Peyer's patch (tissue), 4 donors: Measurements from ENCODE around the gene SERBP1.

Source experiments
- CTCF ChIP-seq, 6 experiments: fragments of 450-650 bp in 4 of 6; fragments of 200-600 bp in 2 of 6; sonication (generic) in 1 of 6; IDR thresholded peaks; one replicate each; pipeline ENCODE4 v1.5.1; 2017 to 2019; ENCODE audit warnings: antibody characterized with exemption in 6 of 6, mild to moderate bottlenecking in 3 of 6, moderate library complexity in 1 of 6
- POLR2A ChIP-seq, 2 donors: fragments of 450-650 bp; IDR thresholded peaks; one replicate each; pipeline ENCODE4 v1.5.1; 2017; ENCODE audit warnings: antibody characterized with exemption in 2 of 2, mild to moderate bottlenecking in 2 of 2, moderate library complexity in 2 of 2

GRCh38 chr1:67433837-67434236 lies 3.6 kb upstream of the SERBP1 start:
- TF ChIP-seq POLR2A (IDR thresholded peaks at IDR 0.05) = no peak
- no peak for TF ChIP-seq CTCF (IDR thresholded peaks at IDR 0.05)
